Tibial nerve (tissue), 4 donors: ENCODE measurements around the gene OPHN1. TPM values are rescaled to one million over a fixed set of nuclear protein-coding genes. Genes with fewer than 3 reads are reported as not detected.

ENCODE experiments used
- DNase-seq, 2 donors: peaks; one replicate each; pipeline ENCODE4 v3.0.0-alpha.2; 2019; ENCODE audit warnings: low spot score in 2 of 2
- H3K27ac ChIP-seq, 4 donors: fragments of 200-600 bp; sonication (generic) in 3 of 4; one replicate each; pipeline ENCODE4 v1.5.1; 2017 to 2019; ENCODE audit warnings: mild to moderate bottlenecking in 1 of 4
- H3K27me3 ChIP-seq, 2 donors: fragments of 200-600 bp; sonication (generic) in 1 of 2; one replicate each; pipeline versions ENCODE4 v1.5.1 to v1.6.0; 2017 to 2019
- H3K36me3 ChIP-seq, 3 donors: fragments of 200-600 bp; sonication (generic); one replicate each; pipeline ENCODE4 v1.5.1; 2018 to 2019
- H3K4me1 ChIP-seq, 4 donors: fragments of 200-600 bp; sonication (generic) in 3 of 4; one replicate each; pipeline ENCODE4 v1.5.1; 2017 to 2019
- H3K4me3 ChIP-seq, 4 donors: fragments of 200-600 bp; sonication (generic) in 3 of 4; one replicate each; pipeline ENCODE4 v1.5.1; 2017 to 2019; ENCODE audit warnings: mild to moderate bottlenecking in 1 of 4, moderate library complexity in 1 of 4
- H3K9me3 ChIP-seq, 4 donors: fragments of 200-600 bp; sonication (generic) in 3 of 4; one replicate each; pipeline ENCODE4 v1.5.1; 2017 to 2019
- EP300 ChIP-seq, 2 donors: sonication (generic); formaldehyde crosslinking; IDR thresholded peaks; one replicate each; pipeline ENCODE4 v1.6.1; 2017; ENCODE audit warnings: antibody characterized with exemption in 2 of 2, mild to moderate bottlenecking in 1 of 2
- POLR2A ChIP-seq, 2 donors: fragments of 450-650 bp; IDR thresholded peaks; one replicate each; pipeline ENCODE4 v1.6.1; 2017; ENCODE audit warnings: antibody characterized with exemption in 2 of 2, mild to moderate bottlenecking in 2 of 2, moderate library complexity in 2 of 2
- WGBS, 2 donors: methylation state at CpG; one replicate each; pipeline ENCODE4 v1.1.5; 2018; 5-methylcytosine and 5-hydroxymethylcytosine counted together
- total RNA-seq, 4 donors: library from RNA; depleted of rRNA; stranded (reverse); fragments of >200 nt; gene quantifications; one replicate each; pipeline ENCODE4 v1.1.0, GENCODE V29; 2016
- TF ChIP-seq, protein P1 (sequence below), 5 experiments: fragments of 200-600 bp in 3 of 5; fragments of 450-650 bp in 2 of 5; sonication (generic) in 3 of 5; IDR thresholded peaks; one replicate each; pipeline ENCODE4 v1.5.1; 2016 to 2019; ENCODE audit warnings: antibody characterized with exemption in 5 of 5, mild to moderate bottlenecking in 3 of 5, moderate library complexity in 2 of 5

OPHN1 gene
- total RNA-seq, 4 donors from 2014 or later, result 13.2 to 27.1 (median 20.5) TPM

- H3K36me3 ChIP-seq, result no peaks in the 10 kb centered on the region
- no peak overlapping the region for H3K4me3 ChIP-seq
- H3K27ac ChIP-seq, result no peak overlapping the region
- no peak for TF ChIP-seq POLR2A (IDR thresholded peaks at IDR 0.05)
- TF ChIP-seq, protein P1, sequence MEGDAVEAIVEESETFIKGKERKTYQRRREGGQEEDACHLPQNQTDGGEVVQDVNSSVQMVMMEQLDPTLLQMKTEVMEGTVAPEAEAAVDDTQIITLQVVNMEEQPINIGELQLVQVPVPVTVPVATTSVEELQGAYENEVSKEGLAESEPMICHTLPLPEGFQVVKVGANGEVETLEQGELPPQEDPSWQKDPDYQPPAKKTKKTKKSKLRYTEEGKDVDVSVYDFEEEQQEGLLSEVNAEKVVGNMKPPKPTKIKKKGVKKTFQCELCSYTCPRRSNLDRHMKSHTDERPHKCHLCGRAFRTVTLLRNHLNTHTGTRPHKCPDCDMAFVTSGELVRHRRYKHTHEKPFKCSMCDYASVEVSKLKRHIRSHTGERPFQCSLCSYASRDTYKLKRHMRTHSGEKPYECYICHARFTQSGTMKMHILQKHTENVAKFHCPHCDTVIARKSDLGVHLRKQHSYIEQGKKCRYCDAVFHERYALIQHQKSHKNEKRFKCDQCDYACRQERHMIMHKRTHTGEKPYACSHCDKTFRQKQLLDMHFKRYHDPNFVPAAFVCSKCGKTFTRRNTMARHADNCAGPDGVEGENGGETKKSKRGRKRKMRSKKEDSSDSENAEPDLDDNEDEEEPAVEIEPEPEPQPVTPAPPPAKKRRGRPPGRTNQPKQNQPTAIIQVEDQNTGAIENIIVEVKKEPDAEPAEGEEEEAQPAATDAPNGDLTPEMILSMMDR (IDR thresholded peaks at IDR 0.05), result no peak
- no peak for TF ChIP-seq EP300 (IDR thresholded peaks at IDR 0.05)
- DNase-seq, result no peak
- no peaks in the 10 kb centered on the region for H3K9me3 ChIP-seq
- no peaks in the 10 kb centered on the region for H3K27me3 ChIP-seq
- H3K4me1 ChIP-seq, result peaks cover 0 to 18% (median 2%) of the 10 kb centered on the region in 4 donors
- 68 to 72% methylated on average over 3 of the region's 3 CpGs for WGBS, 2 donors
Observed at GRCh38 chrX:68428431-68428830, 4.9 kb downstream of the OPHN1 start.

GRCh38 chrX:68424719-68425118 is 8.6 kb downstream of the OPHN1 start:
- H3K36me3 ChIP-seq, result no peaks in the 10 kb centered on the region
- 73 to 100% methylated on average over 1 of the region's 1 CpG for WGBS, 2 donors
- H3K27me3 ChIP-seq, result no peaks in the 10 kb centered on the region
- no peak overlapping the region for H3K27ac ChIP-seq
- H3K9me3 ChIP-seq, result no peaks in the 10 kb centered on the region
- H3K4me3 ChIP-seq, result no peak overlapping the region
- peaks cover 0 to 22% (median 0%) of the 10 kb centered on the region in 4 donors for H3K4me1 ChIP-seq
- TF ChIP-seq, protein P1 (IDR thresholded peaks at IDR 0.05), result no peak
- TF ChIP-seq EP300 (IDR thresholded peaks at IDR 0.05), result no peak
- TF ChIP-seq POLR2A (IDR thresholded peaks at IDR 0.05), result no peak
- no peak for DNase-seq

DNA sequence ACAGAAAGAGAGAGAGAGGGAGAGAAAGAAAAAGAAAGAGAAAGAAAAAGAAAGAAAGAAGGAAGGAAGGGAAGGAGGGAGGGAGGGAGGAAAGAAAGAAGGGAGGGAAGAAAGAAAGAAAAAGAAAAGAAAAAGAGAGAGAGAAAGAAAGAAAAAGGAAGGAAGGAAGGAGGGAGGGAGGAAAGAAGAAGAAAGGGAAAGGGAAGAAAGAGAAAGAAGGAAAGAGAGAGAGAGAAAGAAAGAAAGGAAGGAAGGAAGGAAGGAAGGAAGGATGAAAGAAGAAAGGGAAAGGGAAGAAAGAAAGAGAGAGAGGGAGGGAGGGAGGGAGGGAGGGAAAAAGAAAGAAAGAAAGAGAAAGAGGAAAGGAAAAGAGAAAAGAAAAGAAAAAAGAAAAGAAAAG is 10.8 kb downstream of the OPHN1 start:
- no peak overlapping the region for H3K4me3 ChIP-seq
- H3K27me3 ChIP-seq, result peaks cover 0 to 4% of the 10 kb centered on the region in 2 donors
- DNase-seq, result no peak
- no peaks in the 10 kb centered on the region for H3K9me3 ChIP-seq
- no peak overlapping the region for H3K27ac ChIP-seq
- TF ChIP-seq, protein P1 (IDR thresholded peaks at IDR 0.05), result no peak
- no peak for TF ChIP-seq EP300 (IDR thresholded peaks at IDR 0.05)
- peaks cover 0 to 37% (median 2%) of the 10 kb centered on the region in 4 donors for H3K4me1 ChIP-seq
- H3K36me3 ChIP-seq, result no peaks in the 10 kb centered on the region

- DNase-seq, result no peak
- Histone ChIP-seq H3K27me3 (peaks cover 0 to 4% of the 10 kb centered on the region in 2 donors), H3K4me3 (no peak overlapping the region), H3K27ac (no peak overlapping the region), H3K36me3 (no peaks in the 10 kb centered on the region), H3K4me1 (peaks cover 0 to 44% (median 2%) of the 10 kb centered on the region in 4 donors), H3K9me3 (no peaks in the 10 kb centered on the region)
- 47 to 48% methylated on average over 3 of the region's 3 CpGs for WGBS, 2 donors
- TF ChIP-seq EP300 (IDR thresholded peaks at IDR 0.05), result no peak
- TF ChIP-seq, protein P1 (IDR thresholded peaks at IDR 0.05), result no peak
- TF ChIP-seq POLR2A (IDR thresholded peaks at IDR 0.05), result no peak
Observed at GRCh38 chrX:68421636-68422035, 11.7 kb downstream of the OPHN1 start.

DNA sequence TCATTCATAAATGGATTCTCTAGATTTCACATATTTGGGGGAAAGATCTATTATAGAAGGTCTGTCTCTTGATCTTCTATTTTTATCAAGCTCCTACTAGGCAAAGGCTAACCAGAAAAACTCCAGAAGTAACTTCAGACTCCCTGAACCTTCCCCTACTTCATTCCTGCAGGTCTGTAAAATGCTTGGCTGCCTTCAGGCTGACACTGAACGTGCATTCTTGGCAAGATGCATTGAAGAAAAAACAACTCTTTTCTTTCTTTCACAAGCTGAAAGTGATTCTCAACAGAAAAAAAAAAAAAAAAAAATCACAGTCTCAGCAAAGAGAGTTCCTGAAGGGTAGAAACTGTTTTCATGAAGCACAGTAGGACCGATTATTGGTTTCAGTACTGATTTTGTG is 12.7 kb downstream of the OPHN1 start:
- TF ChIP-seq EP300 (IDR thresholded peaks at IDR 0.05) (no peak), POLR2A (IDR thresholded peaks at IDR 0.05) (no peak)
- TF ChIP-seq, protein P1 (IDR thresholded peaks at IDR 0.05), result no peak
- Histone ChIP-seq H3K27ac (no peak overlapping the region), H3K27me3 (peaks cover 0 to 4% of the 10 kb centered on the region in 2 donors), H3K4me1 (peaks cover 0 to 53% (median 2%) of the 10 kb centered on the region in 4 donors), H3K4me3 (no peak overlapping the region), H3K36me3 (no peaks in the 10 kb centered on the region), H3K9me3 (no peaks in the 10 kb centered on the region)
- DNase-seq, result no peak
- 36 to 44% methylated on average over 2 of the region's 2 CpGs for WGBS, 2 donors
